H1 (cell line): ENCODE data around the gene CPHXL2. TPM values are rescaled to one million over a fixed set of nuclear protein-coding genes. Genes with fewer than 3 reads are reported as not detected.

Source experiments
- CTCF ChIA-PET: fragments of 300-600 bp; sonication (Branson Sonifier 250); formaldehyde crosslinking; loops from one replicate; lab custom pipeline; 2021; ENCODE audit not compliant: partially characterized antibody; lab: Charles Lee
- POLR2A ChIA-PET: fragments of 300-600 bp; sonication (Branson Sonifier 250); formaldehyde crosslinking; loops from one replicate; lab custom pipeline; 2021; ENCODE audit warnings: inconsistent platforms; ENCODE audit not compliant: partially characterized antibody; lab: Charles Lee
- DNase-seq, 2 experiments: peaks; one replicate each; pipeline versions ENCODE4 v3.0.0 to v3.0.0-alpha.2; 2010 to 2022; ENCODE audit warnings: low spot score in 2 of 2, low read depth in 1 of 2, mixed read lengths in 1 of 2
- FAIRE-seq: peaks from 2 replicates; lab custom pipeline; 2011; peaks lifted over from hg19 to GRCh38; lab: Jason Lieb, UNC
- H2AFZ ChIP-seq: 2 replicates; pipeline ENCODE4 v1.8.1; 2012; ENCODE audit warnings: low read length, inconsistent platforms
- H2AK5ac ChIP-seq: 2 replicates; pipeline ENCODE4 v1.6.1; 2013; ENCODE audit warnings: low read depth, low read length
- H2BK120ac ChIP-seq: replicated peaks from 2 replicates; pipeline ENCODE3; 2013; ENCODE audit warnings: low read depth, low read length, inconsistent platforms
- H2BK12ac ChIP-seq: 2 replicates; pipeline ENCODE4 v1.6.1; 2013; ENCODE audit warnings: low read depth, low read length
- H2BK15ac ChIP-seq: 2 replicates; pipeline ENCODE4 v1.6.1; 2013; ENCODE audit warnings: low read length
- H2BK20ac ChIP-seq: 2 replicates; pipeline ENCODE4 v1.6.1; 2013; ENCODE audit warnings: low read length
- H2BK5ac ChIP-seq: 2 replicates; pipeline ENCODE4 v1.6.1; 2013; ENCODE audit warnings: low read depth, low read length
- H3K14ac ChIP-seq: 2 replicates; pipeline ENCODE4 v1.6.1; 2013; ENCODE audit warnings: inconsistent platforms; ENCODE audit not compliant: insufficient read length
- H3K18ac ChIP-seq: 2 replicates; pipeline ENCODE4 v1.6.1; 2013; ENCODE audit warnings: low read length; ENCODE audit errors: extremely low read depth
- H3K23ac ChIP-seq: 2 replicates; pipeline ENCODE4 v1.6.1; 2013; ENCODE audit warnings: inconsistent platforms; ENCODE audit not compliant: insufficient read length
- H3K23me2 ChIP-seq: 2 replicates; pipeline ENCODE4 v1.6.1; 2013; ENCODE audit warnings: low read depth, low read length
- H3K27ac ChIP-seq: 2 replicates; pipeline ENCODE4 v1.6.1; 2011; ENCODE audit warnings: low read depth, low read length, inconsistent platforms
- H3K27me3 ChIP-seq, 4 experiments: replicated peaks in 1 of 4; 1 replicate in 1 of 4; 2 replicates in 3 of 4; pipeline versions ENCODE4 v1.6.1 to v1.8.1; 2011 to 2013; ENCODE audit warnings: low read length in 3 of 4, mild to moderate bottlenecking in 3 of 4, inconsistent platforms in 2 of 4, mixed read lengths in 2 of 4, moderate library complexity in 1 of 4; ENCODE audit not compliant: control insufficient read depth in 3 of 4, insufficient read depth in 3 of 4; ENCODE audit errors: extremely low read depth in 1 of 4
- H3K36me3 ChIP-seq, 4 experiments: 2 replicates each; pipeline versions ENCODE4 v1.6.1 to v1.8.1; 2011 to 2013; ENCODE audit warnings: mild to moderate bottlenecking in 4 of 4, low read length in 3 of 4, moderate library complexity in 2 of 4, control low read depth in 1 of 4, inconsistent platforms in 1 of 4; ENCODE audit not compliant: insufficient read depth in 4 of 4, control insufficient read depth in 2 of 4
- H3K4ac ChIP-seq: replicated peaks from 2 replicates; pipeline ENCODE3; 2013; ENCODE audit warnings: low read length, low read depth, mixed read lengths, inconsistent platforms; ENCODE audit not compliant: insufficient read length
- H3K4me1 ChIP-seq, 4 experiments: replicated peaks in 1 of 4; 1 replicate in 1 of 4; 2 replicates in 3 of 4; pipeline versions ENCODE4 v1.6.1 to v1.8.1; 2011 to 2013; ENCODE audit warnings: low read length in 3 of 4, inconsistent platforms in 2 of 4, mixed read lengths in 1 of 4; ENCODE audit not compliant: insufficient read depth in 4 of 4, control insufficient read depth in 3 of 4
- H3K4me2 ChIP-seq, 2 experiments: 2 replicates each; pipeline versions ENCODE4 v1.6.1 to v1.8.1; 2011 to 2013; ENCODE audit warnings: low read depth in 2 of 2, low read length in 2 of 2, control low read depth in 1 of 2, inconsistent platforms in 1 of 2, mild to moderate bottlenecking in 1 of 2; ENCODE audit not compliant: insufficient read depth in 1 of 2
- H3K4me3 ChIP-seq, 4 experiments: fragments of 200-600, 300-600 bp in 1 of 4; sonication (generic), shearing (Covaris generic), sonication (Bioruptor Twin) in 1 of 4; 2 replicates each; pipeline versions ENCODE4 v1.5.1 to v1.8.1; 2011 to 2016; ENCODE audit warnings: low read length in 4 of 4, low read depth in 3 of 4, control low read depth in 2 of 4, inconsistent platforms in 2 of 4, mild to moderate bottlenecking in 2 of 4, mixed read lengths in 1 of 4, moderate library complexity in 1 of 4; ENCODE audit not compliant: insufficient read depth in 2 of 4; ENCODE audit errors: extremely low read depth in 1 of 4
- H3K56ac ChIP-seq: replicated peaks from 2 replicates; pipeline ENCODE3; 2013; ENCODE audit warnings: low read depth, mild to moderate bottlenecking, mixed read lengths, low read length, inconsistent platforms; ENCODE audit not compliant: insufficient read length
- H3K79me1 ChIP-seq: 2 replicates; pipeline ENCODE4 v1.6.1; 2013; ENCODE audit warnings: low read depth, low read length, control low read depth
- H3K79me2 ChIP-seq, 2 experiments: 2 replicates each; pipeline versions ENCODE4 v1.6.1 to v1.8.1; 2012 to 2013; ENCODE audit warnings: low read length in 2 of 2, mild to moderate bottlenecking in 2 of 2, inconsistent platforms in 1 of 2; ENCODE audit not compliant: insufficient read depth in 2 of 2, control insufficient read depth in 1 of 2
- H3K9ac ChIP-seq, 4 experiments: replicated peaks in 1 of 4; 1 replicate in 1 of 4; 2 replicates in 3 of 4; pipeline versions ENCODE4 v1.6.1 to v1.8.1; 2011 to 2013; ENCODE audit warnings: low read depth in 3 of 4, low read length in 3 of 4, control low read depth in 2 of 4, mild to moderate bottlenecking in 2 of 4, moderate library complexity in 2 of 4, inconsistent platforms in 1 of 4; ENCODE audit errors: extremely low read depth in 1 of 4
- H3K9me3 ChIP-seq, 2 experiments: 2 replicates each; pipeline versions ENCODE4 v1.6.1 to v1.8.1; 2012 to 2013; ENCODE audit warnings: mild to moderate bottlenecking in 2 of 2, moderate library complexity in 2 of 2, control low read depth in 1 of 2, inconsistent platforms in 1 of 2, low read depth in 1 of 2, low read length in 1 of 2, mixed read lengths in 1 of 2; ENCODE audit not compliant: insufficient read depth in 2 of 2
- H4K20me1 ChIP-seq, 2 experiments: replicated peaks in 1 of 2; 2 replicates each; pipeline versions ENCODE3 to v1.8.1; 2011 to 2013; ENCODE audit warnings: inconsistent platforms in 2 of 2, low read length in 2 of 2, mild to moderate bottlenecking in 1 of 2; ENCODE audit not compliant: insufficient read depth in 2 of 2, control insufficient read depth in 1 of 2
- H4K5ac ChIP-seq: 2 replicates; pipeline ENCODE4 v1.6.1; 2013; ENCODE audit warnings: low read length, low read depth, mixed read lengths, inconsistent platforms; ENCODE audit not compliant: insufficient read length
- H4K8ac ChIP-seq: 2 replicates; pipeline ENCODE4 v1.8.0; 2013; ENCODE audit warnings: mild to moderate bottlenecking, moderate library complexity, low read length, inconsistent platforms; ENCODE audit not compliant: insufficient read depth; ENCODE audit errors: extremely low read depth
- H4K91ac ChIP-seq: replicated peaks from 2 replicates; pipeline ENCODE3; 2013; ENCODE audit warnings: low read length, mixed read lengths, inconsistent platforms; ENCODE audit not compliant: insufficient read length
- CHD1 ChIP-seq: IDR thresholded peaks from 2 replicates; pipeline ENCODE4 v1.6.1; 2012; ENCODE audit warnings: low read depth, low read length, improper control_type of control experiment
- EP300 ChIP-seq, 2 experiments: IDR thresholded peaks; 1 replicate in 1 of 2; 2 replicates in 1 of 2; pipeline ENCODE4 v1.6.1; 2011 to 2012; ENCODE audit warnings: low read depth in 2 of 2, low read length in 2 of 2, mild to moderate bottlenecking in 2 of 2, borderline replicate concordance in 1 of 2, inconsistent platforms in 1 of 2, moderate library complexity in 1 of 2
- POU5F1 ChIP-seq: IDR thresholded peaks from 2 replicates; pipeline ENCODE4 v1.6.1; 2011; ENCODE audit warnings: low read depth, mild to moderate bottlenecking, low read length, moderate library complexity
- TAF1 ChIP-seq: IDR thresholded peaks from 2 replicates; pipeline ENCODE4 v1.6.1; 2011; ENCODE audit warnings: mild to moderate bottlenecking, low read depth, low read length
- WGBS, 2 experiments: shearing (Covaris generic) in 1 of 2; methylation state at CpG; one replicate each; pipeline versions ENCODE4 v1.1.6 to v1.1.7; 2013 to 2015; ENCODE audit warnings: low lambda C conversion rate in 2 of 2, mixed read lengths in 2 of 2, inconsistent platforms in 1 of 2, low coverage in 1 of 2, missing lambda C conversion rate in 1 of 2; ENCODE audit not compliant: insufficient replicate concordance in 2 of 2, insufficient coverage in 1 of 2, insufficient read length in 1 of 2; ENCODE audit errors: extremely low coverage in 1 of 2, missing lambda C conversion rate in 1 of 2; 5-methylcytosine and 5-hydroxymethylcytosine counted together
- polyA plus RNA-seq, 7 experiments: library from polyadenylated mRNA; depleted of rRNA in 3 of 7; stranded (reverse) in 5 of 7; unstranded in 2 of 7; fragments of >200 nt in 5 of 7; fragments of 200-250 nt in 2 of 7; gene quantifications; 1 replicate in 5 of 7; 2 replicates in 1 of 7; 4 replicates in 1 of 7; pipeline versions ENCODE4 v1.2.1 to v1.2.3, GENCODE V29; 2011 to 2013; ENCODE audit warnings: missing spikeins in 2 of 7, mixed read lengths in 2 of 7
- total RNA-seq: library from RNA; stranded (reverse); fragmentation: NEBNext Ultra II Directional; extraction: Animal tissue kit (Norgen Biotek cat#: 25700); gene quantifications from 2 replicates; pipeline ENCODE4 v1.2.1, GENCODE V29; 2021
- TF ChIP-seq, protein P1 (sequence below): IDR thresholded peaks from 2 replicates; pipeline ENCODE4 v1.6.1; 2011; ENCODE audit warnings: low read depth, mild to moderate bottlenecking, low read length; ENCODE audit not compliant: insufficient read depth

The CPHXL2 gene
- total and polyA plus RNA-seq, 2 of the 8 experiments (the other 6 are each of a cell fraction or from before 2014, with no cell fraction given): not detected

DNA sequence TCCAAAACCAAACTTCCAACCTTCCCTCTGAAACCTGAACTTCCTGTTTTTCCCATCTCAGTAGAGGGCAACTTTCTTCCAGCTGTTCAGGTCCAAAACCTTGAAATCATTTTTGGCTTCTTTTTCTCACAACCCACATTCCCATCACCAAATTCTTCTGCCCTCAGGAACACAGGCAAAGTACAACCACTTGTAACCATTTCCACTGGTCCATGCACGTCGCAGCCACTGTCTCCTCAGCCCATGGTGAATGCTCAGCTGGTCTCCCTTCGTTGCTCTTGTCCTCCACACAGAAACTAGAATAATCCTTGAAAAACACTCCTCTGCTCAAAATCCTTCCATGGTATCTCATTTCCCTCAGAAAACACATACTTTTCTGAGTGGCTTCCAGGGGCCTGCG lies 50.0 kb downstream of the CPHXL2 start:
- no peaks in the 10 kb centered on the region for H3K9me3 ChIP-seq
- no peak overlapping the region for H2BK12ac ChIP-seq
- no peak for FAIRE-seq
- peaks cover 41 to 63% (median 53%) of the 10 kb centered on the region in 4 experiments for H3K36me3 ChIP-seq
- no peak for DNase-seq
- WGBS, 2 experiments: 97% methylated on average over 4 of the region's 4 CpGs; no CpG with 5 or more reads in 1 of the 2 experiments
- no peak overlapping the region for H3K14ac ChIP-seq
- H4K5ac ChIP-seq: no peak overlapping the region
- no peak overlapping the region for H2BK5ac ChIP-seq
- POLR2A ChIA-PET: interaction anchor here (0.6 to 2.1 kb wide), 4 partner anchors 10 to 92 kb away, joined by 3 to 4 read pairs (median 4); partner anchors contain the start of gene CHST5
- no peak overlapping the region for H2BK20ac ChIP-seq
- H4K91ac ChIP-seq: no peak overlapping the region
- no peak overlapping the region for H3K23ac ChIP-seq
- H3K23me2 ChIP-seq: peaks cover 6% of the 10 kb centered on the region
- H3K18ac ChIP-seq: no peak overlapping the region
- no peak overlapping the region for H3K4me2 ChIP-seq
- H2BK15ac ChIP-seq: no peak overlapping the region
- peaks cover 0 to 5% (median 4%) of the 10 kb centered on the region in 4 experiments; a peak in 5 of 7 replicates for H3K4me1 ChIP-seq
- H4K8ac ChIP-seq: no peak overlapping the region
- CTCF ChIA-PET: interaction anchor here (1.0 kb wide), 1 partner anchor 15 kb away, joined by 3 read pairs; no protein-coding TSS in a partner anchor
- H3K79me1 ChIP-seq: no peaks in the 10 kb centered on the region; the same call in 1 of the 2 replicates
- H2AFZ ChIP-seq: no peak overlapping the region
- H4K20me1 ChIP-seq: peaks cover 0 to 5% of the 10 kb centered on the region in 2 experiments
- no peak overlapping the region for H3K4ac ChIP-seq
- no peak overlapping the region for H3K27ac ChIP-seq
- no peaks in the 10 kb centered on the region for H3K27me3 ChIP-seq
- H3K79me2 ChIP-seq: peaks cover 0 to 4% of the 10 kb centered on the region in 2 experiments; a peak in 1 of 4 replicates
- H2AK5ac ChIP-seq: no peak overlapping the region
- no peak overlapping the region for H3K56ac ChIP-seq
- H3K4me3 ChIP-seq: no peak overlapping the region
- H2BK120ac ChIP-seq: no peak overlapping the region
- H3K9ac ChIP-seq: no peak overlapping the region
- TF ChIP-seq EP300 (IDR thresholded peaks at IDR 0.05; ENCODE audit: borderline replicate concordance in 1 of 2, low read depth in 2 of 2, low read length in 2 of 2) (no peak), TAF1 (no peak), POU5F1 (no peak), CHD1 (no peak)
- TF ChIP-seq, protein P1, sequence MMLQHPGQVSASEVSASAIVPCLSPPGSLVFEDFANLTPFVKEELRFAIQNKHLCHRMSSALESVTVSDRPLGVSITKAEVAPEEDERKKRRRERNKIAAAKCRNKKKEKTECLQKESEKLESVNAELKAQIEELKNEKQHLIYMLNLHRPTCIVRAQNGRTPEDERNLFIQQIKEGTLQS: no peak
